Trophoblast cell (in vitro differentiated cells and primary cell): Measurements from ENCODE around the gene RASIP1.
"Not testable (repeated sequence)": the region's sequence is repeated elsewhere in the genome, so short reads cannot be mapped to it uniquely, and the experiment has no call there.

Source experiments
- DNase-seq, 2 donors: peaks; one replicate each; pipeline ENCODE4 v3.0.0-alpha.2; 2016
- H2AFZ ChIP-seq: 2 replicates; pipeline ENCODE4 v1.6.1; 2013; ENCODE audit warnings: low read length, moderate library complexity, mild to moderate bottlenecking; ENCODE audit not compliant: insufficient read depth, poor library complexity
- H2AK5ac ChIP-seq: 2 replicates; pipeline ENCODE4 v1.6.1; 2013; ENCODE audit warnings: mild to moderate bottlenecking, low read length
- H2BK120ac ChIP-seq: 2 replicates; pipeline ENCODE4 v1.6.1; 2013; ENCODE audit warnings: low read length, mild to moderate bottlenecking, moderate library complexity; ENCODE audit not compliant: insufficient read depth, poor library complexity
- H2BK12ac ChIP-seq: 2 replicates; pipeline ENCODE4 v1.6.1; 2013; ENCODE audit warnings: mild to moderate bottlenecking, low read length, moderate library complexity
- H2BK5ac ChIP-seq: 2 replicates; pipeline ENCODE4 v1.6.1; 2013; ENCODE audit warnings: low read length, low read depth, moderate library complexity, mild to moderate bottlenecking; ENCODE audit not compliant: poor library complexity
- H3K14ac ChIP-seq: 2 replicates; pipeline ENCODE4 v1.6.1; 2013; ENCODE audit warnings: mild to moderate bottlenecking, low read length
- H3K18ac ChIP-seq: 2 replicates; pipeline ENCODE4 v1.6.1; 2013; ENCODE audit warnings: mild to moderate bottlenecking, low read length
- H3K23ac ChIP-seq: 2 replicates; pipeline ENCODE4 v1.6.1; 2013; ENCODE audit warnings: low read length
- H3K27ac ChIP-seq: 2 replicates; pipeline ENCODE4 v1.5.1; 2013; ENCODE audit warnings: low read depth, mild to moderate bottlenecking, inconsistent platforms, low read length, moderate library complexity
- H3K27me3 ChIP-seq: 2 replicates; pipeline ENCODE4 v1.6.1; 2013; ENCODE audit warnings: inconsistent platforms, mild to moderate bottlenecking, low read length, moderate library complexity; ENCODE audit not compliant: insufficient read depth
- H3K36me3 ChIP-seq, 2 experiments: 1 replicate in 1 of 2; 2 replicates in 1 of 2; pipeline ENCODE4 v1.6.1; 2013; ENCODE audit warnings: low read length in 2 of 2, mild to moderate bottlenecking in 2 of 2, moderate library complexity in 1 of 2; ENCODE audit not compliant: insufficient read depth in 2 of 2, control insufficient read depth in 1 of 2
- H3K4ac ChIP-seq: 2 replicates; pipeline ENCODE4 v1.6.1; 2013; ENCODE audit warnings: low read depth, mild to moderate bottlenecking, low read length, moderate library complexity
- H3K4me1 ChIP-seq, 2 experiments: 1 replicate in 1 of 2; 2 replicates in 1 of 2; pipeline ENCODE4 v1.6.1; 2013; ENCODE audit warnings: low read length in 2 of 2, mild to moderate bottlenecking in 2 of 2, moderate library complexity in 1 of 2; ENCODE audit not compliant: insufficient read depth in 2 of 2, control insufficient read depth in 1 of 2
- H3K4me2 ChIP-seq: 2 replicates; pipeline ENCODE4 v1.6.1; 2013; ENCODE audit warnings: inconsistent platforms, mild to moderate bottlenecking, low read length, moderate library complexity
- H3K4me3 ChIP-seq: 2 replicates; pipeline ENCODE4 v1.5.1; 2013; ENCODE audit warnings: mild to moderate bottlenecking, low read depth, low read length, inconsistent platforms
- H3K79me1 ChIP-seq: one replicate; pipeline ENCODE4 v1.6.1; 2013; ENCODE audit warnings: low read length
- H3K79me2 ChIP-seq: 2 replicates; pipeline ENCODE4 v1.6.1; 2013; ENCODE audit warnings: low read length, mild to moderate bottlenecking; ENCODE audit not compliant: control insufficient read depth, insufficient read depth, poor library complexity
- H3K9ac ChIP-seq: 2 replicates; pipeline ENCODE4 v1.6.1; 2013; ENCODE audit warnings: mild to moderate bottlenecking, low read length
- H3K9me3 ChIP-seq: 2 replicates; pipeline ENCODE4 v1.6.1; 2013; ENCODE audit warnings: low read depth, mild to moderate bottlenecking, control low read depth, inconsistent platforms, low read length; ENCODE audit not compliant: insufficient read depth
- H4K12ac ChIP-seq: 2 replicates; pipeline ENCODE4 v1.6.1; 2013; ENCODE audit warnings: low read depth, mild to moderate bottlenecking, low read length, moderate library complexity
- H4K8ac ChIP-seq: 2 replicates; pipeline ENCODE4 v1.6.1; 2013; ENCODE audit warnings: low read depth, mild to moderate bottlenecking, low read length, moderate library complexity
- H4K91ac ChIP-seq: one replicate; pipeline ENCODE4 v1.6.1; 2013; ENCODE audit warnings: low read depth, mild to moderate bottlenecking, low read length, moderate library complexity
- WGBS: extraction: QIAGEN DNeasy Blood & Tissue Kit; methylation state at CpG from one replicate; pipeline ENCODE4 v1.1.7; 2013; ENCODE audit warnings: missing lambda C conversion rate; ENCODE audit not compliant: insufficient read length, insufficient coverage; ENCODE audit errors: extremely low coverage; 5-methylcytosine and 5-hydroxymethylcytosine counted together

Gene RASIP1

GRCh38 chr19:48718711-48719231, 21.6 kb downstream of the RASIP1 start:
- H3K79me1 ChIP-seq: peaks cover 8% of the 10 kb centered on the region
- no peak overlapping the region for H3K4me2 ChIP-seq
- no peaks in the 10 kb centered on the region for H3K27me3 ChIP-seq
- no peak overlapping the region for H2BK5ac ChIP-seq
- H3K14ac ChIP-seq: no peak overlapping the region
- no peak overlapping the region for H2AFZ ChIP-seq
- H3K27ac ChIP-seq: no peak overlapping the region
- no peak overlapping the region for H2BK120ac ChIP-seq
- H3K4ac ChIP-seq: no peak overlapping the region
- H4K91ac ChIP-seq: no peak overlapping the region
- H2AK5ac ChIP-seq: no peak overlapping the region
- no peak overlapping the region for H3K18ac ChIP-seq
- no peak for DNase-seq
- no peaks in the 10 kb centered on the region for H3K9me3 ChIP-seq
- H3K9ac ChIP-seq: no peak overlapping the region
- no peak overlapping the region for H4K8ac ChIP-seq
- H3K79me2 ChIP-seq: peaks cover 4% of the 10 kb centered on the region
- H3K23ac ChIP-seq: no peak overlapping the region
- no peak overlapping the region for H2BK12ac ChIP-seq
- no peaks in the 10 kb centered on the region for H3K36me3 ChIP-seq
- H4K12ac ChIP-seq: no peak overlapping the region
- H3K4me3 ChIP-seq: no peak overlapping the region
- peaks cover 8 to 14% of the 10 kb centered on the region in 2 experiments for H3K4me1 ChIP-seq
- no CpG with 5 or more reads among the region's 15 CpGs for WGBS

- H2BK5ac ChIP-seq, H3K9ac ChIP-seq, H2BK120ac ChIP-seq, H3K4ac ChIP-seq, H3K79me2 ChIP-seq, H2BK12ac ChIP-seq, H3K36me3 ChIP-seq, H3K4me3 ChIP-seq, H4K8ac ChIP-seq, H3K4me2 ChIP-seq, H3K79me1 ChIP-seq, H3K9me3 ChIP-seq, H3K14ac ChIP-seq, DNase-seq, H3K27me3 ChIP-seq, H3K18ac ChIP-seq, H4K12ac ChIP-seq, H2AFZ ChIP-seq, H3K27ac ChIP-seq, H4K91ac ChIP-seq, H3K23ac ChIP-seq, H2AK5ac ChIP-seq: not testable (repeated sequence)
- no CpG with 5 or more reads among the region's 13 CpGs for WGBS
- H3K4me1 ChIP-seq: peaks cover 12 to 19% of the 10 kb centered on the region in 2 experiments
These were observed 22.3 kb downstream of the RASIP1 start for GRCh38 chr19:48718106-48718505.

DNA sequence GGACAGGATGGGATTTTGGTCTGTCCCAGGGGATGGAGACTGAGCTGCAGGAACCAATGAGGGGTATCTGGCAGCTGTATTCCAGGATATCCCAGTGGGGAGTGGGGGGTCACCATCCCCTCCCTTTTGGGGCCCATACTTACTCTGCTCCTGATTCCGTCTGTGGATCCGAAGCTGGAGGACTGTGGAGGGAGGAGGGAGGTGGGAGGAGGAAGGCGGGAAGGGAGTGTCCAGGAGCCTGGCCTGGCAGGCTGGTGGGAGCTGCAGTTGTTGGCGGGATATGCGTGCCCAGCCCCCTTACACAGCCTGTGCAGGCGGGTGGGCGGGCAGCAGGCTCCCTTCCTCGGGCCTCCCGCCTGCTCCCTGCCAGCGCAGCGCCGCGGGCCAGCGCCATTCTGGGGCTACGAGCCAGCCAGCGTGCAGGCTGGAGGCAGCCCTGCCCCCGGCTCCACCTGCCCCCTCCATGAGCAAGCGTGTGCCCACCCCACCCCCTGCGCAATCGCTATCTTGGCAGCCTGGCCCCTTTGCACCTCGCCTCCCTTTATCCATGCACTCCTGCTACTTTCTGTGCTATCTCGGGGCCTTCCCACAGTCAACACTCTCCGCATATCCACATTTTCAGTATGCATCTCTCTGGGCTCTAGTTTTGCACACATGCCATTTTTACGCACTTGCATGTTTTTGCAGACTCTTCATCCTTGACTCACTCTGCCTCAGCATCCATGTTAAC, 23.7 kb downstream of the RASIP1 start:
- Histone ChIP-seq H3K9me3 (no peaks in the 10 kb centered on the region), H4K12ac (no peak overlapping the region), H3K4me1 (peaks cover 16 to 22% of the 10 kb centered on the region in 2 experiments), H3K36me3 (no peaks in the 10 kb centered on the region), H3K27me3 (no peaks in the 10 kb centered on the region), H3K4ac (no peak overlapping the region), H3K4me2 (peak overlapping the region; percentile 33), H3K18ac (no peak overlapping the region), H4K8ac (no peak overlapping the region), H3K9ac (no peak overlapping the region), H3K4me3 (no peak overlapping the region), H2BK120ac (no peak overlapping the region), H3K27ac (no peak overlapping the region), H2BK5ac (no peak overlapping the region), H3K14ac (no peak overlapping the region), H2BK12ac (no peak overlapping the region), H4K91ac (no peak overlapping the region), H2AK5ac (no peak overlapping the region), H2AFZ (no peak overlapping the region), H3K79me2 (peaks cover 6% of the 10 kb centered on the region), H3K79me1 (peaks cover 10% of the 10 kb centered on the region), H3K23ac (no peak overlapping the region)
- WGBS: no CpG with 5 or more reads among the region's 24 CpGs
- no peak for DNase-seq

GRCh38 chr19:48715681-48716171, 24.7 kb downstream of the RASIP1 start:
- H3K79me1 ChIP-seq: peaks cover 8% of the 10 kb centered on the region
- no CpG with 5 or more reads among the region's 19 CpGs for WGBS
- no peak overlapping the region for H3K4me2 ChIP-seq
- H3K27ac ChIP-seq: no peak overlapping the region
- H3K79me2 ChIP-seq: peaks cover 6% of the 10 kb centered on the region
- H3K18ac ChIP-seq: no peak overlapping the region
- H3K4me3 ChIP-seq: no peak overlapping the region
- H2BK120ac ChIP-seq: no peak overlapping the region
- H4K91ac ChIP-seq: no peak overlapping the region
- H3K27me3 ChIP-seq: no peaks in the 10 kb centered on the region
- H4K12ac ChIP-seq: peak overlapping the region; percentile 58
- no peak overlapping the region for H2AK5ac ChIP-seq
- no peak overlapping the region for H3K23ac ChIP-seq
- H3K4me1 ChIP-seq: peaks cover 13 to 20% of the 10 kb centered on the region in 2 experiments
- no peak overlapping the region for H2BK5ac ChIP-seq
- no peak overlapping the region for H2AFZ ChIP-seq
- no peak overlapping the region for H3K14ac ChIP-seq
- H3K4ac ChIP-seq: no peak overlapping the region
- peak overlapping the region; percentile 10 for H4K8ac ChIP-seq
- H3K9me3 ChIP-seq: peaks cover 2% of the 10 kb centered on the region
- no peak for DNase-seq
- no peak overlapping the region for H2BK12ac ChIP-seq
- H3K9ac ChIP-seq: no peak overlapping the region
- H3K36me3 ChIP-seq: no peaks in the 10 kb centered on the region
